Dendritic cell treated with granulocyte-macrophage colony-stimulating factor and Interleukin-4, amounts not matched to agents 40 ng/mL and 50 ng/mL, for 4 days (primary cell): ENCODE data around the gene EEPD1.
"Not testable (repeated sequence)": the region's sequence is repeated elsewhere in the genome, so short reads cannot be mapped to it uniquely, and the experiment has no call there.

Experiments used
- H3K27ac Mint-ChIP-seq: one replicate; pipeline ENCODE4 v1.8.0; 2022; ENCODE audit warnings: mild to moderate bottlenecking, mixed read lengths
- H3K27me3 Mint-ChIP-seq: one replicate; pipeline ENCODE4 v1.8.0; 2022; ENCODE audit warnings: mild to moderate bottlenecking, mixed read lengths
- H3K36me3 Mint-ChIP-seq: one replicate; pipeline ENCODE4 v1.8.0; 2022; ENCODE audit warnings: low read depth, mixed read lengths
- H3K4me1 Mint-ChIP-seq: one replicate; pipeline ENCODE4 v1.8.0; 2022; ENCODE audit warnings: low read depth, mixed read lengths
- H3K4me3 Mint-ChIP-seq: one replicate; pipeline ENCODE4 v1.8.0; 2022; ENCODE audit warnings: mild to moderate bottlenecking, moderate library complexity, mixed read lengths
- H3K9me3 Mint-ChIP-seq: one replicate; pipeline ENCODE4 v1.8.0; 2022; ENCODE audit warnings: mixed read lengths
- intact Hi-C: fragments of 100-400 bp; cut with micrococcal nuclease; formaldehyde crosslinking; loops from one replicate; pipeline ENCODE4 v1.15.0; 2022

EEPD1 gene

DNA sequence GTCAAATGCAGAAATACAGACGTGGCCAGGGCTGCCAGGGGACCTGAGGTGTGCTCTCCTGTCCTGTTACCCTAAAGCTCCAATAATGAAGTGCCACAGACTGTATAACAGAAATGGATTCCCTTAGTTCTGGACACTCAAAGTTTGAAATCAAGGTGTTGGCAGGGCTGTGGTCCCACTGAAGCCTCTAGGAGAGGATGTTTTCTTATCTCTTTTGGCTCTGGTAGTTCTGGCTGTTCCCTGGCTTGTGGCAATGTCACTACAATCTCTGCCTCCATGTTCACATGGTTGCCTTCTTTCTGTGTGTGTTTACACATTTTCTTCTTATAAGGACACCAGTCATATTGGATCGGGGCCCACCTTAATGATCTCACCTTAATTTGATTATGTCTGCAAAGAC is 15.3 kb upstream of the EEPD1 start:
- H3K4me1 Mint-ChIP-seq, result peaks cover 7% of the 10 kb centered on the region
- no peak overlapping the region for H3K27ac Mint-ChIP-seq
- H3K4me3 Mint-ChIP-seq, result no peak overlapping the region
- peaks cover under 1% of the 10 kb centered on the region for H3K27me3 Mint-ChIP-seq
- no peaks in the 10 kb centered on the region for H3K36me3 Mint-ChIP-seq
- peaks cover 14% of the 10 kb centered on the region for H3K9me3 Mint-ChIP-seq
- intact Hi-C loops, result no loop called here

DNA sequence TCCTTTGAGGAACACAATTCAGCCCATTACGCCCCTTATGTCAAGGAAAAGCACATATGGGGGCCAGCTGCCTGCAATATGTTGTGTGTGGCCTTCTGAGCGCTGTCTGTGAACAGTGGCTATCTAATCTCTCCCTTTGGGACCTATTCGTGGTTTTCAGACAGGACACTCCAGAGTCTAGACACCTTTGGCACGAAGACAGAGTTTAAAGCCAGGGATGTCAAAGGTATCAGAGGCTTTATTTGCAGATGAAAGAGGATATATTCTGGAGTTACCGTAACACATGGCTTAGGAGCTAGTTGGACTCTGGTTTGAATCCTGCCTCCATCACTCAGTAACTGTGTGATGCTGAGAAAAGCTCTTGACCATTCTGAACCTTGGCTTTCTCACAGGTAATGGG is 14.8 kb upstream of the EEPD1 start:
- H3K4me1 Mint-ChIP-seq, result peaks cover 10% of the 10 kb centered on the region
- intact Hi-C loops, result no loop called here
- H3K4me3 Mint-ChIP-seq, result no peak overlapping the region
- H3K9me3 Mint-ChIP-seq, result peaks cover 14% of the 10 kb centered on the region
- H3K27me3 Mint-ChIP-seq, result no peaks in the 10 kb centered on the region
- no peaks in the 10 kb centered on the region for H3K36me3 Mint-ChIP-seq
- H3K27ac Mint-ChIP-seq, result no peak overlapping the region

DNA sequence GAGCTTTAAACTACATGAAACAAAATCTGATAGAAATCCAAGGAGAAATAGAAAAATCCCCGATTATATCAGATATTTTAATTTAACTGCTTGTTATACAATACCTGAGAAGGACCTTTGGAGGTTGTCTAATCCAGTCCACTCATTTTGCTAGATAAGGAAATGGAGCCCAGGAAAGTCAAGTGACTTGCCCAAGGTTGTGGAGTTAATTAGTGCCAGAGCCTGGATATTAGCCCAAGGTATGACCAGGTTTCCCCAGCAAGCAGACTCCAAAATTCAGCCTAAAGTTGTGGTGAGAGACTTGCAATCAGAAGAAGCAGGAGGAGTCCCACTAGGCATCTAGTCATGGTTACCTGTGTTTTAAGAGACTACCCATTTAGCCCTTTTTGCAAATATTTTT is 11.7 kb upstream of the EEPD1 start:
- no peak overlapping the region for H3K4me3 Mint-ChIP-seq
- no peaks in the 10 kb centered on the region for H3K27me3 Mint-ChIP-seq
- no peaks in the 10 kb centered on the region for H3K36me3 Mint-ChIP-seq
- peaks cover 14% of the 10 kb centered on the region for H3K9me3 Mint-ChIP-seq
- no peak overlapping the region for H3K27ac Mint-ChIP-seq
- intact Hi-C loops, result no loop called here
- peaks cover 6% of the 10 kb centered on the region for H3K4me1 Mint-ChIP-seq

DNA sequence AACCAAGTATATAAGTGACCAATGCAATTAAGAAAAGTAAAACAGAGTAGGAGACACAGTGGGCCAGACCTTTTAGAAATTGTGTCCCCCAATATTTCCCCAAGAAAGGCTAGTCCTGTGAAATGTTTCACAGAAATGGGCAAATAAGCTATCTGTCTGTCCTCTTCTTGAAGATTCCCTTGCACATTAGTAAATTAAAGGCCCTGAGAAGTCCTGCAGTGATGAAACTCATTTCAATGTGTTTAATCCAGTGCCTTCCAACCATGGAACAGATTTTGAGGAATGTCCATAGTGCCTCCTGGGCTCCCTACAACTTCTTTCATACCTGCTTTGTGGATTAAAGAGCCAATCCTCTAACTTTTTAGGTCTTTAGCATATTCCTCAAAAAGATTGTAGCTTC is 11.2 kb upstream of the EEPD1 start:
- H3K9me3 Mint-ChIP-seq, result peaks cover 14% of the 10 kb centered on the region
- no peaks in the 10 kb centered on the region for H3K36me3 Mint-ChIP-seq
- H3K4me3 Mint-ChIP-seq, result no peak overlapping the region
- H3K27ac Mint-ChIP-seq, result no peak overlapping the region
- H3K4me1 Mint-ChIP-seq, result peaks cover 6% of the 10 kb centered on the region
- intact Hi-C loops, result no loop called here
- no peaks in the 10 kb centered on the region for H3K27me3 Mint-ChIP-seq

DNA sequence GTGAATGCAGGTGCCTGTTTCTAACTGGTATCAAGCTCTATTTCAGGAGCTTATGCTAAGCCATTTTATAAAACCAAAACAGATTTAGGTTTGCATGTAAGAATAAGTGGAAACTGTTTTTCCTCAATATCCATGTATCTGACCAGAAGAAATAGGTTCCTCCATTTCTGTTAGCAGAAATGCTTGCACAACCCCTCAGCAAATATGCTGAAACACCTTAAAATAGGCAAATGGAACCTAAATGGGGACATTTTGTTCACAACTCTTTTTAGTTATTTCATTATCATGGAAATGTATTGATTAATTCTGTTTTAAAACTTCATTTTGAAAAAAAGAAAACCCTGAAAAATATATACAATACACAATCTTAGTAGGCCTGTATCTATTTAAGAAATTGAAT is 8.9 kb upstream of the EEPD1 start:
- H3K4me3 Mint-ChIP-seq, result no peak overlapping the region
- peaks cover 23% of the 10 kb centered on the region for H3K4me1 Mint-ChIP-seq
- peaks cover 14% of the 10 kb centered on the region for H3K9me3 Mint-ChIP-seq
- H3K27ac Mint-ChIP-seq, result no peak overlapping the region
- no peaks in the 10 kb centered on the region for H3K27me3 Mint-ChIP-seq
- intact Hi-C loops, result no loop called here
- no peaks in the 10 kb centered on the region for H3K36me3 Mint-ChIP-seq

DNA sequence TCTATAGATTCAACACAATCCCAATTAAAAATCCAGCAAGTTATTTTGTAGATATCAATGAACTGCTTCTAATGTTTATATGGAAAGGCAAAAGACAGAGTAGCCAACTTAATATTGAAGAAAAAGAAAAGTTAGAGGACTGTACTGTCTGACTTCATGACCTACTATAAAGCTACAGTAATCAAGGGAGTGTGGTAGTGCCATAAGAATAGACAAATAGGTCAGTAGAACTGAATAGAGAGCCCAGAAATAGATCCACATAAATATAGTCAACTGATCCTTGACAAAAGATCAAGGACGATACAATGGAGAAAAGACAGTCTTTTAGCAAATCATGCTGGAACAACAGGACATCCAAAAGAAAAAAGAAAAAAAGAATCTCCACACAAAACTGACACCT is 7.4 kb upstream of the EEPD1 start:
- peaks cover 33% of the 10 kb centered on the region for H3K4me1 Mint-ChIP-seq
- no peaks in the 10 kb centered on the region for H3K27me3 Mint-ChIP-seq
- intact Hi-C loops, result no loop called here
- no peaks in the 10 kb centered on the region for H3K36me3 Mint-ChIP-seq
- no peak overlapping the region for H3K4me3 Mint-ChIP-seq
- H3K27ac Mint-ChIP-seq, result no peak overlapping the region
- H3K9me3 Mint-ChIP-seq, result peaks cover 8% of the 10 kb centered on the region

DNA sequence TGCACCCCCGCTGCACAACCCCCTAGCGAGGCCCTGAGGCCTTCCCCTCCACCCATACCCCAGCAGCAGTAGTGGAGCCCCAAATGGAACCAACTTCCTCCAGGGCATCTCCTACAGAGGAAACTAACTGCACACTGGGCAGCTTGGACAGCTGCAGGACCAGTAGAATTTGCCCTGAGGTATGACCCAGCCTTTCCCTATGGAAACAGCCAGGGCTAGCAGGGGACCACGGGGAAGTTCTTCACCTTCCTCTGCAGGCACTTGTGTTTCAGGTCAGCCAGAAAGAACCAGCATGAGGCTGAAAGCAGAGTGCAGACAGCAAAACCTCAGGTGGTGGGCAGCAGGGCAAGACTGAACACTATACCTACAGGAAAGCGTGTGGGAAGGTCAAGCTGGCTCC is 5.7 kb upstream of the EEPD1 start:
- peaks cover 37% of the 10 kb centered on the region for H3K4me1 Mint-ChIP-seq
- no peak overlapping the region for H3K27ac Mint-ChIP-seq
- no peaks in the 10 kb centered on the region for H3K27me3 Mint-ChIP-seq
- H3K9me3 Mint-ChIP-seq, result no peaks in the 10 kb centered on the region
- intact Hi-C loops, result no loop called here
- H3K36me3 Mint-ChIP-seq, result no peaks in the 10 kb centered on the region
- no peak overlapping the region for H3K4me3 Mint-ChIP-seq

DNA sequence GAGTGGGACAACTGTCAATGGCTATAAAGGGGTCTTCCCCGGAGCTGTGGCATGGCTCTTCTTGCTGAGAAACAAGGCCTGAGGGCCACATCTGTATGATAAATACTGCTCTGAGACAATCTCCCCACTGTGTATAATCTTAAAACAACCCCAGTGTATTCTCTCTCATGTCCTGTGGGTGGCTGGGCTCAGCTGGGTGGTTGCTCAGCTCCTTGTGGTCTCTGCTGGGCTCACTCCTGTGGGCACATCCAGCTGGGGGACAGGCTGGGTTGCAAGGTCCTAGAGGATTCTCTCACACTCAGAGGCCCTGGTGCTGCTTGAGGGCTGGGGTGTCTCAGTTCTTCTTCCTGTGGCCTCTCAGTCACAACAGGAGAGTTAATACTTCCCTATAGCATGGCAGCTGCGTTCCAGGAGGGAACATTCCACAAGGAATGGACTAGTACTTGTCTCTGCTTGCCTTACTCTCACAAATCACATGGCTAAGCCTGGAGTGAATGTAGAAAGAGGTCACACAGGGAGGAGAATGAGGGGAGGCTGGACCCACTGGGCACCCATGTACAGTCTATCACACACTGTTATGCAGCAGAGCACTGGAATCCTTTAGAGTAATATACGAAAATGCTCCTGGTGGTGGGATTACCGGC is 4.5 kb upstream of the EEPD1 start:
- Mint-ChIP-seq H3K4me3 (no peak overlapping the region), H3K36me3 (peaks cover 3% of the 10 kb centered on the region), H3K9me3 (no peaks in the 10 kb centered on the region), H3K4me1 (peaks cover 35% of the 10 kb centered on the region), H3K27me3 (no peaks in the 10 kb centered on the region), H3K27ac (peak overlapping the region; percentile 2)
- intact Hi-C loops, result no loop called here

DNA sequence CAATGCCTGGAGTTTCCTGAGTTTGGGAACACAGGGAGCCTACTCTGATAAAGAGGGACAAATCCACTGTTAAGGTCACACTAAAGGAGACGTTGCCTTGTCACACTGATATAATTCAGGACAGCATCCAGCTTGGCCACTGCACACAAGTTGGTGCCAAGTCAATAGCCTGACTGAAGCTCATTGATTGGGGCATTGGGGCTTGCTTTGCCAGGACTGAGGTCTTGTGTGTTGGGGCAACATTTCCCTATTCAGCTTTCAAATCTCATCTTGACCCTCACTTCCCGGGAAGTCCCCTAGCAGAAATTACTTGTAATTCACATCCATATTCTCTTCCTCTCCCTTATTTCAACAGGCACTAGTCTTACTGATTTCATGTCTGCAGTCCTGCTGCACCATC is 3.8 kb upstream of the EEPD1 start:
- peaks cover 10% of the 10 kb centered on the region for H3K36me3 Mint-ChIP-seq
- H3K4me3 Mint-ChIP-seq, H3K9me3 Mint-ChIP-seq, intact Hi-C loops, H3K27me3 Mint-ChIP-seq, H3K27ac Mint-ChIP-seq: not testable (repeated sequence)
- peaks cover 42% of the 10 kb centered on the region for H3K4me1 Mint-ChIP-seq

DNA sequence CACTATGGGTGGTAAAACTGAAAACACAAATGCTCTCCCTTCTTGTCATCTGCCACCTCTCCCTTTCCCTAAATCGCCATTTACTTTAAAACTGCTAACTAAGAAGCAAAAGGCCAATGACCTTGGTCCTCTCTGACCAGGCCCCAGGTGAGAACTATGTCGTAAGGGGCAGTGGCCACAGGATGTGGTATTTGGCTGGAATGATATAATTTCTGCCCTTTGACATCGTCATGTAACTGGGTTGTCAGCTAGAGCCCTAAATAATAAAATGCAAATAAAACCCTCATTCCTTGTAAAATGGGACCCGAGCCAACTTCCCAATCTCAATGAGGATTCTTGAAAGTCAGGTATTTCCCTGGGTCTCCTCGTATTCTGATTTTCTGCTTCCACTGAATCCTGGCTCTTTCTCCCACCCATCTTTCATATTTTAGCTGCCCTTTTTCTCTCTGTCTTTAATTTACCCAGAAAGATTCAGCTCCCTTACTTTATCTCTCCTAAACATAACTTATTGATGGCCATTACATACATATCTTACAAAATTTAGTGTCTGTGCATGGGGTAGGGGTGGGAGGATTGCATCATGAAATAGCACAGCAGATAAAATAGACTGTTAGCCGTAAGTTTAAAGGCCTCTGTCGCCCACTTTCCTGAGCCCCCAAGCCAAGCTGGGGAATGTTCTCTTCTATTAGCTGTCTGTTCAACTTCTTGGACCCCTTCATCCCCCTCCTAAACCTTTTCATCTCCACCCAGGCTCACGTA is 3.2 kb upstream of the EEPD1 start:
- Mint-ChIP-seq H3K4me1 (peaks cover 48% of the 10 kb centered on the region), H3K27ac (no peak overlapping the region), H3K27me3 (no peaks in the 10 kb centered on the region), H3K4me3 (no peak overlapping the region), H3K9me3 (no peaks in the 10 kb centered on the region), H3K36me3 (peaks cover 17% of the 10 kb centered on the region)
- intact Hi-C loops, result loop anchor here (1.0 to 10.0 kb wide), 3 partner anchors 43 to 135 kb away; no protein-coding TSS in a partner anchor

DNA sequence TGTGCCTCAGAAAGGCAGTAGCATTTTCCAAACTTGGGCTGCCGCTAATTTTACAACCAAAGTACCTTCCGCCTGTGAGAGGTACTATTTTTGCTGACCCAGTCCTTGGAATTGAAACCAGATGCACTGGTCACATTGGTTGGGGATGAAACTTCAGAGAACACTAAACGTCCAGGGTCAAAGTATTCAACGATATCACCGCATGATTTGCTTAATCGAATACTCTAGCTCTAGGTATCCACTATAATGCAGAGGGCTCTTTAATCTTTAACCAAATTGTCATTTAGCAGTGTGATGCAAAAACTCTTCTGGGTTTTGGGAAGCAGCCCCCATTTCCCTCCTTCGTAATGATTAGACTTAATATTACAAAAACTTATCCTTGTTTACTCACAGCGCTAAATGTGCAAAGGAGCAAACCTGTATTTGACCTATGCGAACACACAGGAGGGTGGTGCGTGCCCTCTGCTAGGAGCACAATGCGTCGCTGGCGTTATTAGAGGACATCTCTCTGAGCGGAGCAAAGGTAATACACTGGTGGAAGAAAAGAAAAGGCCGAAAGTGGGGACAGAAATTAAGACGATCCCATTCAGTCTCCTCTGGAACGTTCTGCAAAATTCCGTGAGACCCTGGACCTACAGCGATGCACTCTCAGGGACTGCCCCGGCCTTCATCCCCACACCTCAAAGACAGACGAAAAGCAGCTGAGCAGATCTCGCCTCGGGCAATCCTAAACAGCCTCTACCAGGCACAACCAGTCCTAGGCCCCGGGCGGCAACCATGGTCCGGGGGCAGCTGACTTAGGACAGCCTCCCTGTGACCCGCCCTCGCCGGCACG is 916 bp upstream of the EEPD1 start:
- Mint-ChIP-seq H3K4me1 (peaks cover 69% of the 10 kb centered on the region), H3K4me3 (peak overlapping the region; percentile 88), H3K36me3 (peaks cover 38% of the 10 kb centered on the region), H3K27me3 (no peaks in the 10 kb centered on the region), H3K9me3 (no peaks in the 10 kb centered on the region), H3K27ac (peak overlapping the region; percentile 89)
- intact Hi-C loops, result loop anchor here (2.0 to 10.0 kb wide), 4 partner anchors 31 to 133 kb away; no protein-coding TSS in a partner anchor

DNA sequence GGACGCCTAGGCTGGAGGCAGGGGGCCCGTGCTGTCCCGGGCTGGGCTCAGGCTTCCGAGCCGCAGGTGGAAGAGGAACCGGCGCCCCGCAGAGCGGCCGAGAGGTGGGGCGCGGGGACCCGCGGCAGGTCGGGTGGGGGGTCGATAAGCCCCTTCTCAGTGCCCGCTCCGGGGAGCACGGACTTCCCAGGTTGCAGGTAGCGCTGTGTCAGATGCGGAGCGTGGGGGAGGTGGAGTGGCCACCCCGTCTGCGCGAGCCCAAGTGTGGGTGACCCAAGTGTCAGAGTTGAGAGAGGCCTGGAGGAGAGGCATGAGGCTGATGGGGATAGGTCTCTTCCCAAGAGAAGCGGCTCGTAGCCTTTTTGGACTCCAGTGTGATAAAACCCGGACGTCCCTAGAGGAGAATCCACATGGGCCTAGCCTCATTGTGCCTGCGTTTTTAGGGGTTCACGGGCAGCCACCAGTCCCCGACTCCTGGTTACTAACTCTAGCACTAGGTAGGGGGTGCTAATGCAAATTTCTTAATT is 580 bp downstream of the EEPD1 start:
- H3K27ac Mint-ChIP-seq, result peak overlapping the region; percentile 89
- intact Hi-C loops, result loop anchor here (2.0 to 10.0 kb wide), 4 partner anchors 33 to 131 kb away; no protein-coding TSS in a partner anchor
- H3K27me3 Mint-ChIP-seq, result no peaks in the 10 kb centered on the region
- no peaks in the 10 kb centered on the region for H3K9me3 Mint-ChIP-seq
- peaks cover 69% of the 10 kb centered on the region for H3K4me1 Mint-ChIP-seq
- H3K36me3 Mint-ChIP-seq, result peaks cover 43% of the 10 kb centered on the region
- peak overlapping the region; percentile 88 for H3K4me3 Mint-ChIP-seq

DNA sequence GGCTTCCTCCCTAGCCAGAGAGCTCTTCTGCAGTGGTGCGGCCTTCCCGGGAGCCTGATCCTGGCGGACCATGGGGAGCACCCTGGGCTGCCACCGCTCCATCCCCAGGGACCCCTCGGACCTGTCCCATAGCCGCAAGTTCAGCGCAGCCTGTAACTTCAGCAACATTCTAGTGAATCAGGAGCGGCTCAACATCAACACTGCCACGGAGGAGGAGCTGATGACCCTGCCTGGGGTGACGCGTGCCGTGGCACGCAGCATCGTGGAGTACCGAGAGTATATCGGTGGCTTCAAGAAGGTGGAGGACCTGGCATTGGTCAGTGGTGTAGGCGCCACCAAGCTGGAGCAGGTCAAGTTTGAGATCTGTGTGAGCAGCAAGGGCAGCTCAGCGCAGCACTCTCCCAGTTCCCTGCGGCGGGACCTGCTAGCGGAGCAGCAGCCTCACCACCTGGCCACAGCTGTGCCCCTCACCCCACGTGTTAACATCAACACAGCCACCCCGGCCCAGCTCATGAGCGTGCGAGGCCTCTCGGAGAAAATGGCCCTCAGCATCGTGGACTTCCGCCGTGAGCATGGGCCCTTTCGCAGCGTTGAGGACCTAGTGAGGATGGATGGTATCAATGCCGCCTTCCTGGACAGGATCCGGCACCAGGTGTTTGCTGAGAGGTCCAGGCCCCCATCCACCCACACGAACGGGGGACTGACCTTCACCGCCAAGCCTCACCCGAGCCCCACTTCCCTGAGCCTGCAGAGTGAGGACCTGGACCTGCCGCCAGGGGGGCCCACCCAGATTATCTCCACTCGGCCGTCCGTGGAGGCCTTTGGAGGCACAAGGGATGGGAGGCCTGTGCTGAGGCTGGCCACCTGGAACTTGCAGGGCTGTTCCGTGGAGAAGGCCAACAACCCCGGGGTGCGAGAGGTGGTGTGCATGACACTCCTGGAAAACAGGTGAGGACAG is 1.5 kb downstream of the EEPD1 start:
- peak overlapping the region; percentile 88 for H3K4me3 Mint-ChIP-seq
- H3K4me1 Mint-ChIP-seq, result peaks cover 63% of the 10 kb centered on the region
- peaks cover 45% of the 10 kb centered on the region for H3K36me3 Mint-ChIP-seq
- H3K9me3 Mint-ChIP-seq, result no peaks in the 10 kb centered on the region
- no peaks in the 10 kb centered on the region for H3K27me3 Mint-ChIP-seq
- intact Hi-C loops, result loop anchor here (5.0 to 10.0 kb wide), 2 partner anchors 63 to 130 kb away; no protein-coding TSS in a partner anchor
- peak overlapping the region; percentile 89 for H3K27ac Mint-ChIP-seq
